H9 (cell line): ENCODE results near the gene L3MBTL4. TPM values are rescaled to one million over a fixed set of nuclear protein-coding genes. Genes with fewer than 3 reads are reported as not detected.

Source experiments
- DNase-seq: peaks from one replicate; pipeline ENCODE4 v3.0.0-alpha.2; 2017
- H2AFZ ChIP-seq: one replicate; pipeline ENCODE4 v1.6.1; 2013; ENCODE audit warnings: mild to moderate bottlenecking, low read length, control low read depth, moderate library complexity
- H2AK5ac ChIP-seq: 2 replicates; pipeline ENCODE4 v1.6.1; 2013; ENCODE audit warnings: low read length, control low read depth, mixed read lengths; ENCODE audit not compliant: insufficient read length
- H2BK120ac ChIP-seq: one replicate; pipeline ENCODE4 v1.6.1; 2013; ENCODE audit warnings: low read depth, mild to moderate bottlenecking, low read length, control low read depth, inconsistent platforms; ENCODE audit not compliant: poor library complexity, severe bottlenecking
- H2BK12ac ChIP-seq: 2 replicates; pipeline ENCODE4 v1.6.1; 2013; ENCODE audit warnings: low read length, control low read depth, mixed read lengths, low read depth; ENCODE audit not compliant: insufficient read length
- H2BK15ac ChIP-seq: 2 replicates; pipeline ENCODE4 v1.6.1; 2013; ENCODE audit warnings: low read depth, low read length, control low read depth
- H2BK20ac ChIP-seq: one replicate; pipeline ENCODE4 v1.6.1; 2013; ENCODE audit warnings: low read depth, mild to moderate bottlenecking, low read length, control low read depth, inconsistent platforms; ENCODE audit not compliant: poor library complexity, severe bottlenecking
- H2BK5ac ChIP-seq: 2 replicates; pipeline ENCODE4 v1.6.1; 2013; ENCODE audit warnings: low read length, control low read depth, mixed read lengths; ENCODE audit not compliant: insufficient read length
- H3K14ac ChIP-seq: 2 replicates; pipeline ENCODE4 v1.6.1; 2013; ENCODE audit warnings: low read length, control low read depth; ENCODE audit not compliant: insufficient read depth
- H3K18ac ChIP-seq: 2 replicates; pipeline ENCODE4 v1.6.1; 2013; ENCODE audit warnings: low read depth, mild to moderate bottlenecking, mixed read lengths, low read length, control low read depth; ENCODE audit not compliant: insufficient read length
- H3K23ac ChIP-seq: 2 replicates; pipeline ENCODE4 v1.6.1; 2013; ENCODE audit warnings: low read length, control low read depth, mixed read lengths, low read depth; ENCODE audit not compliant: insufficient read length
- H3K23me2 ChIP-seq: 2 replicates; pipeline ENCODE4 v1.6.1; 2013; ENCODE audit warnings: low read depth, mild to moderate bottlenecking, mixed read lengths, low read length, control low read depth; ENCODE audit not compliant: insufficient read length, poor library complexity, severe bottlenecking
- H3K27ac ChIP-seq: 2 replicates; pipeline ENCODE4 v1.5.1; 2013; ENCODE audit warnings: low read length, control low read depth, mixed read lengths, low read depth; ENCODE audit not compliant: insufficient read length
- H3K27me3 ChIP-seq: 2 replicates; pipeline ENCODE4 v1.6.1; 2013; ENCODE audit warnings: low read length, control low read depth, inconsistent platforms; ENCODE audit not compliant: insufficient read depth
- H3K4ac ChIP-seq: 2 replicates; pipeline ENCODE4 v1.6.1; 2013; ENCODE audit warnings: low read depth, mild to moderate bottlenecking, control low read depth, inconsistent platforms, low read length, moderate library complexity
- H3K4me1 ChIP-seq: 2 replicates; pipeline ENCODE4 v1.6.1; 2013; ENCODE audit warnings: low read length, control low read depth, inconsistent platforms; ENCODE audit not compliant: insufficient read depth
- H3K4me2 ChIP-seq: 2 replicates; pipeline ENCODE4 v1.6.1; 2013; ENCODE audit warnings: low read length, control low read depth, mixed read lengths; ENCODE audit not compliant: insufficient read length, insufficient read depth
- H3K56ac ChIP-seq: 2 replicates; pipeline ENCODE4 v1.6.1; 2013; ENCODE audit warnings: low read depth, mild to moderate bottlenecking, mixed read lengths, low read length, control low read depth; ENCODE audit not compliant: insufficient read length
- H3K79me1 ChIP-seq: 2 replicates; pipeline ENCODE4 v1.6.1; 2013; ENCODE audit warnings: low read depth, mild to moderate bottlenecking, moderate library complexity, low read length, control low read depth, inconsistent platforms; ENCODE audit not compliant: insufficient read depth, poor library complexity, severe bottlenecking
- H3K79me2 ChIP-seq: 2 replicates; pipeline ENCODE4 v1.6.1; 2013; ENCODE audit warnings: low read length, control low read depth, inconsistent platforms; ENCODE audit not compliant: insufficient read depth
- H3K9ac ChIP-seq: 2 replicates; pipeline ENCODE4 v1.6.1; 2013; ENCODE audit warnings: low read length, control low read depth, mixed read lengths; ENCODE audit not compliant: insufficient read length; ENCODE audit errors: extremely low read depth
- H3K9me3 ChIP-seq: one replicate; pipeline ENCODE4 v1.6.1; 2013; ENCODE audit warnings: low read depth, low read length, inconsistent platforms; ENCODE audit not compliant: control insufficient read depth
- H3T11ph ChIP-seq: one replicate; pipeline ENCODE4 v1.6.1; 2013; ENCODE audit warnings: mild to moderate bottlenecking, low read length, control low read depth, inconsistent platforms
- H4K20me1 ChIP-seq: one replicate; pipeline ENCODE4 v1.6.1; 2013; ENCODE audit not compliant: control insufficient read depth, insufficient read length, insufficient read depth
- H4K5ac ChIP-seq: 2 replicates; pipeline ENCODE4 v1.6.1; 2013; ENCODE audit warnings: low read depth, mild to moderate bottlenecking, mixed read lengths, low read length, control low read depth; ENCODE audit not compliant: insufficient read length
- H4K8ac ChIP-seq: replicated peaks from 2 replicates; pipeline ENCODE4 v1.6.1; 2013; ENCODE audit warnings: low read length, control low read depth, mixed read lengths, low read depth; ENCODE audit not compliant: insufficient read length
- H4K91ac ChIP-seq: 2 replicates; pipeline ENCODE4 v1.6.1; 2013; ENCODE audit warnings: low read depth, mild to moderate bottlenecking, moderate library complexity, mixed read lengths, low read length, control low read depth; ENCODE audit not compliant: insufficient read length
- H3K27ac Mint-ChIP-seq, 3 experiments: 2 replicates in 2 of 3; 3 replicates in 1 of 3; pipeline ENCODE4 v1.8.0; 2020 to 2021; ENCODE audit warnings: mixed read lengths in 3 of 3, mild to moderate bottlenecking in 1 of 3, moderate library complexity in 1 of 3
- H3K27me3 Mint-ChIP-seq: 2 replicates; pipeline ENCODE4 v1.8.0; 2021; ENCODE audit warnings: low read depth, mild to moderate bottlenecking, moderate library complexity, mixed read lengths
- H3K36me3 Mint-ChIP-seq, 3 experiments: 2 replicates in 2 of 3; 3 replicates in 1 of 3; pipeline ENCODE4 v1.8.0; 2020 to 2021; ENCODE audit warnings: low read depth in 3 of 3, mixed read lengths in 3 of 3; ENCODE audit not compliant: insufficient read depth in 1 of 3
- H3K4me1 Mint-ChIP-seq, 2 experiments: 2 replicates each; pipeline ENCODE4 v1.8.0; 2020; ENCODE audit warnings: mixed read lengths in 2 of 2
- H3K4me3 Mint-ChIP-seq, 2 experiments: 2 replicates in 1 of 2; 3 replicates in 1 of 2; pipeline ENCODE4 v1.8.0; 2020 to 2021; ENCODE audit warnings: mild to moderate bottlenecking in 2 of 2, mixed read lengths in 2 of 2, moderate library complexity in 1 of 2
- H3K9me3 Mint-ChIP-seq, 2 experiments: 2 replicates in 1 of 2; 3 replicates in 1 of 2; pipeline ENCODE4 v1.8.0; 2020; ENCODE audit warnings: mild to moderate bottlenecking in 2 of 2, mixed read lengths in 2 of 2, moderate library complexity in 1 of 2
- CTCF ChIP-seq: fragments of 200-600 bp; sonication (generic); conservative IDR thresholded peaks from 3 replicates; pipeline ENCODE4 v1.8.0; 2021; ENCODE audit warnings: antibody characterized with exemption, mild to moderate bottlenecking
- WGBS: extraction: QIAGEN DNeasy Blood & Tissue Kit; methylation state at CpG from one replicate; pipeline ENCODE4 v1.1.7; 2013; ENCODE audit warnings: missing lambda C conversion rate, low lambda C conversion rate, mixed read lengths; ENCODE audit not compliant: insufficient read length; ENCODE audit errors: extremely low coverage; 5-methylcytosine and 5-hydroxymethylcytosine counted together
- total RNA-seq: library from RNA; stranded (reverse); gene quantifications from 2 replicates; pipeline ENCODE4 v1.2.1, GENCODE V29; 2021

The L3MBTL4 gene
- total RNA-seq, 1 experiment from 2014 or later: 1.9 TPM

- H2BK5ac ChIP-seq: no peak overlapping the region
- no CpG with 5 or more reads among the region's 4 CpGs for WGBS
- no peak overlapping the region for H3K9ac ChIP-seq
These were observed 253.2 kb downstream of the L3MBTL4 start for GRCh38 chr18:6161549-6161948.

More at GRCh38 chr18:6161549-6161948, 253.2 kb downstream of the L3MBTL4 start:
- no peaks in the 10 kb centered on the region for H4K20me1 ChIP-seq
- H3K4me1 ChIP-seq: no peaks in the 10 kb centered on the region
- Mint-ChIP-seq H3K4me3 (no peak overlapping the region), H3K27me3 (no peaks in the 10 kb centered on the region), H3K4me1 (peaks cover 0 to 3% of the 10 kb centered on the region in 2 experiments; a peak in 1 of 4 replicates), H3K9me3 (peaks cover 35 to 39% of the 10 kb centered on the region in 2 experiments), H3K36me3 (peaks cover 9 to 33% (median 29%) of the 10 kb centered on the region in 3 experiments), H3K27ac (no peak overlapping the region)
- no peak overlapping the region for H3K23ac ChIP-seq
- H3K27me3 ChIP-seq: no peaks in the 10 kb centered on the region
- no peaks in the 10 kb centered on the region for H3K79me2 ChIP-seq
- no peak overlapping the region for H3K18ac ChIP-seq
- no peak overlapping the region for H2BK20ac ChIP-seq
- H3K23me2 ChIP-seq: no peaks in the 10 kb centered on the region
- no peak overlapping the region for H3K4ac ChIP-seq
- no peak overlapping the region for H2BK120ac ChIP-seq
- no peak overlapping the region for H3K4me2 ChIP-seq
- no peak overlapping the region for H2AFZ ChIP-seq
- H3K9me3 ChIP-seq: peaks cover 5% of the 10 kb centered on the region
- H3K27ac ChIP-seq: no peak overlapping the region
- DNase-seq: no peak
- H4K91ac ChIP-seq: no peak overlapping the region
- H2BK15ac ChIP-seq: no peak overlapping the region
- no peaks in the 10 kb centered on the region for H3K79me1 ChIP-seq
- H3K56ac ChIP-seq: no peak overlapping the region
- H3K14ac ChIP-seq: no peak overlapping the region
- no peak overlapping the region for H4K5ac ChIP-seq
- H3T11ph ChIP-seq: no peak overlapping the region
- no peak overlapping the region for H2BK12ac ChIP-seq
- TF ChIP-seq CTCF: no peak
- H4K8ac ChIP-seq: no peak overlapping the region
- H2AK5ac ChIP-seq: no peak overlapping the region
